MM.1S (cell line): Measurements from ENCODE around the gene AATK.
"Not testable (repeated sequence)": the region's sequence is repeated elsewhere in the genome, so short reads cannot be mapped to it uniquely, and the experiment has no call there.

ENCODE experiments used
- DNase-seq: peaks from one replicate; pipeline ENCODE4 v3.0.0-alpha.2; 2015
- H2AFZ ChIP-seq: fragments of 300-600 bp; sonication (generic); 2 replicates; pipeline ENCODE4 v1.6.0; 2016; ENCODE audit warnings: antibody characterized with exemption, low read length
- H3F3A ChIP-seq: fragments of 300-600 bp; sonication (generic); 2 replicates; pipeline ENCODE4 v1.6.1; 2016; ENCODE audit warnings: mild to moderate bottlenecking, antibody characterized with exemption, low read length, moderate library complexity, mixed read lengths; ENCODE audit not compliant: insufficient read depth
- H3K27ac ChIP-seq: fragments of 300-600 bp; sonication (generic); 2 replicates; pipeline ENCODE4 v1.5.1; 2016; ENCODE audit warnings: mild to moderate bottlenecking, low read length
- H3K27me3 ChIP-seq: fragments of 300-600 bp; sonication (generic); replicated peaks from 2 replicates; pipeline ENCODE4 v1.6.0; 2016; ENCODE audit warnings: low read length; ENCODE audit not compliant: insufficient read depth
- H3K36me3 ChIP-seq: fragments of 300-600 bp; sonication (generic); replicated peaks from 2 replicates; pipeline ENCODE4 v1.6.1; 2016; ENCODE audit warnings: mild to moderate bottlenecking, low read length, mixed read lengths; ENCODE audit not compliant: insufficient read depth
- H3K4me1 ChIP-seq: fragments of 300-600 bp; sonication (generic); 2 replicates; pipeline ENCODE4 v1.6.1; 2016; ENCODE audit warnings: low read length, mixed read lengths
- H3K4me2 ChIP-seq: fragments of 300-600 bp; sonication (generic); 2 replicates; pipeline ENCODE4 v1.6.0; 2016; ENCODE audit warnings: low read depth, low read length
- H3K4me3 ChIP-seq: fragments of 300-600 bp; sonication (generic); 2 replicates; pipeline ENCODE4 v1.5.1; 2016; ENCODE audit warnings: low read length, mixed read lengths
- H3K79me2 ChIP-seq: fragments of 300-600 bp; sonication (generic); 2 replicates; pipeline ENCODE4 v1.6.1; 2016; ENCODE audit warnings: mixed run types, low read length, mixed read lengths
- H3K9ac ChIP-seq: fragments of 300-600 bp; sonication (generic); 2 replicates; pipeline ENCODE4 v1.6.1; 2016; ENCODE audit warnings: low read length, mixed read lengths
- H3K9me2 ChIP-seq: fragments of 300-600 bp; sonication (generic); replicated peaks from 2 replicates; pipeline ENCODE4 v1.6.1; 2016; ENCODE audit warnings: mild to moderate bottlenecking, low read length, mixed read lengths; ENCODE audit not compliant: insufficient read depth
- H3K9me3 ChIP-seq: fragments of 300-600 bp; sonication (generic); replicated peaks from 2 replicates; pipeline ENCODE4 v1.6.1; 2016; ENCODE audit warnings: mild to moderate bottlenecking, low read length, mixed read lengths; ENCODE audit not compliant: insufficient read depth
- H4K20me1 ChIP-seq: fragments of 300-600 bp; sonication (generic); 2 replicates; pipeline ENCODE4 v1.6.1; 2016; ENCODE audit warnings: mild to moderate bottlenecking, low read length, moderate library complexity, mixed read lengths; ENCODE audit not compliant: insufficient read depth
- CTCF ChIP-seq: fragments of 300-600 bp; sonication (generic); IDR thresholded peaks from 2 replicates; pipeline ENCODE4 v1.5.1; 2016; ENCODE audit warnings: antibody characterized with exemption, low read length, mixed read lengths
- EZH2 ChIP-seq: fragments of 300-600 bp; sonication (generic); optimal IDR thresholded peaks from 2 replicates; pipeline ENCODE3; 2017; ENCODE audit warnings: low read depth, mild to moderate bottlenecking, antibody characterized with exemption, low read length, mixed read lengths
- EZH2phosphoT487 ChIP-seq: fragments of 300-600 bp; sonication (generic); IDR thresholded peaks from 2 replicates; pipeline ENCODE4 v1.6.1; 2018; ENCODE audit warnings: antibody characterized with exemption, low read length

Gene AATK

GRCh38 chr17:81157848-81158687 lies 8.0 kb downstream of the AATK start:
- no peaks in the 10 kb centered on the region for H3K9me2 ChIP-seq
- H3K79me2 ChIP-seq, result no peaks in the 10 kb centered on the region
- H4K20me1 ChIP-seq, result no peaks in the 10 kb centered on the region
- no peak overlapping the region for H2AFZ ChIP-seq
- no peak overlapping the region for H3K4me3 ChIP-seq
- peaks cover 95% of the 10 kb centered on the region for H3K27me3 ChIP-seq
- no peak overlapping the region for H3K9ac ChIP-seq
- H3K27ac ChIP-seq, result no peak overlapping the region
- H3K9me3 ChIP-seq, result no peaks in the 10 kb centered on the region
- no peak for DNase-seq
- no peaks in the 10 kb centered on the region for H3K4me1 ChIP-seq
- TF ChIP-seq EZH2phosphoT487 (no peak), EZH2 (no peak), CTCF (no peak)
- H3K36me3 ChIP-seq, result no peaks in the 10 kb centered on the region
- no peak overlapping the region for H3K4me2 ChIP-seq
- no peaks in the 10 kb centered on the region for H3F3A ChIP-seq

DNA sequence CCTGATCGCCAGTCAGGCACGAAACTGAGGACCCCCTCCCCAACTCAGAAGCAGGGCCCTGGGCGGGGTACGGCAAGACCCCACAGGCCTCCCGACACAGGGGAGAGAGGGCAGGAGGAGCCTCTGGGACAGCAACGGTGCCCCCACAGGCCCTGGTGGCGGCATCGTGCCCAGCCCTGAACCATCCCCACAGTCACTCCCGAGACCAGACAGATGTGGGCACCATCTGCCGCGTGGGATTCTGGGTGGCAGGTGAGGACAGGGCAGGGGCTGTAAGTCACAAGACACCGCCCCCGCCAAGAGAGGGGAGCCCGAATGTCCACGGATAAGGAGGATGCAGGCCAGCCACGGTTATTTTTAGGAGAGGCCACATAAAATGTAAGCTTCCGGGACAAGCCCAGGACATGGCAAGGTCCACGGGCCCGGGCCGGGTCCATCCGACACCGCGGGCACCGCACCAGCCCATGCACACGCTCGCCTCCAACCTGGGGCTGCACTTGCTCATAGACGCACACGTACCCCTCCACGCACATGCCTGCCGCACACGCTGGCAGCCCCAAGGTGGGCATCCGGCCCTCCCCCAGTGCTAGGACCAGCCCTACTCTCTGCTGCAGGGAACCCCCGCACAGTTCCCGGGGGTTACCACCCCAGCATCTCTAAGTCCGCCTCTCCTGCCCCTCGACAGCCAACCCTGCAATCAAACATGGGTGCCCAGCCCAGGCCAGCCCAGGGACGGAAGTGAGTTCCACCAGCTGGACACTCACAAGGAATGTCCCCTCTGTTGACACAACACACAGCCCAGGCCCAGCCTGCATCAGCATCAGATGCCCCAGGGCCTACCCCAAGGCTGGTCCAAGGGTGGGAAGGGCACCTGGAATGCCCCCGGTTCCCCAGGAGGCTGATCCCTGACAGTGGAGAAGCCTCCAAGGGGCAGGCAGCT lies 8.9 kb downstream of the AATK start:
- DNase-seq, result no peak
- no peaks in the 10 kb centered on the region for H3K79me2 ChIP-seq
- no peaks in the 10 kb centered on the region for H3K9me3 ChIP-seq
- H3K4me2 ChIP-seq, result no peak overlapping the region
- H3K36me3 ChIP-seq, result no peaks in the 10 kb centered on the region
- no peaks in the 10 kb centered on the region for H3K9me2 ChIP-seq
- H4K20me1 ChIP-seq, result no peaks in the 10 kb centered on the region
- H3K27me3 ChIP-seq, result peaks cover 95% of the 10 kb centered on the region
- H3F3A ChIP-seq, result peaks cover 3% of the 10 kb centered on the region; the same call in 1 of the 2 replicates
- no peak overlapping the region for H3K27ac ChIP-seq
- H3K9ac ChIP-seq, result no peak overlapping the region
- H3K4me3 ChIP-seq, result no peak overlapping the region
- H3K4me1 ChIP-seq, result no peaks in the 10 kb centered on the region
- no peak for TF ChIP-seq EZH2phosphoT487
- TF ChIP-seq CTCF, result no peak
- no peak for TF ChIP-seq EZH2
- no peak overlapping the region for H2AFZ ChIP-seq

DNA sequence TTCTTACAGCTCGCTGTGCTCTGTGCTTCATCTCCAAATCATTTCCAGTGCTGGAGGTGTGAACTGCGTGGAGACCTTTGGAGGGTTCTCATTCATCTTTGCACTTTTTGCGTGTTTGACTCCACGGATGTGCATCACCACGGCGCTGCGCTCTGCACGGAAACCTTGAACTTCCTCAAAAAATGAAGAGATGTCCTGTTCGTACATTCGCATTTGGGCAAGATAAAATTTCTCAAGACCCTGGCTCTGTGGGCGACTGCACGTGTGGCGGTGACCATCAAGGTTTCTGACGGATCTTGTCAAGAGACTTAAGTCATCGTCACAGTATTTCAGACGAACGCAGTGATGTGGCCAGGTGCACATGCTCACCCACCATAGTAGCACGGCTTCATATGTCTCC lies 11.1 kb downstream of the AATK start:
- Histone ChIP-seq H4K20me1 (no peaks in the 10 kb centered on the region), H2AFZ (no peak overlapping the region), H3K4me1 (no peaks in the 10 kb centered on the region), H3K27me3 (peaks cover 94% of the 10 kb centered on the region), H3K79me2 (no peaks in the 10 kb centered on the region), H3K4me3 (no peak overlapping the region), H3K9ac (no peak overlapping the region), H3K4me2 (no peak overlapping the region), H3K36me3 (no peaks in the 10 kb centered on the region), H3K27ac (no peak overlapping the region), H3K9me3 (no peaks in the 10 kb centered on the region), H3K9me2 (no peaks in the 10 kb centered on the region), H3F3A (peaks cover 4% of the 10 kb centered on the region; the same call in 1 of the 2 replicates)
- DNase-seq, result no peak
- TF ChIP-seq EZH2phosphoT487, result no peak
- TF ChIP-seq EZH2, result no peak
- TF ChIP-seq CTCF, result no peak

DNA sequence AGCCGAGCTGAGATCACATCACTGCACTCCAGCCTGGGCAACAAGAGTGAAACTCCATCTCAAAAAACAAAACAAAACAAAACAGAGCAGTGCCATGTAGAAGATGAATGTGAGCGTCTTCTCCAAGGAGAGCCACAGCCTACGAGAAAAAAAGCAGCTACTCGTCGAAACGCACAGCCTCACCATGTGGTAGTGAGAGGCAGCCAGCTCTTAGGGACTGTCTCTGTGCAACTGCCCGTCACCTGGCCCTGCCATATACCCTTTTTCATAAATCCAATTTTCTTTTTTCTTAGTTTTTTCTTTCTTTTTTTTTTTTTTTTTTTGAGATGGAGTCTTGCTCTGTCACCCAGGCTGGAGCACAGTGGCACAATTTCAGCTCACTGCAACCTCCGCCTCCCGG lies 12.0 kb downstream of the AATK start:
- not testable (repeated sequence) for H3K27ac ChIP-seq, H3K4me2 ChIP-seq, H3K36me3 ChIP-seq, H2AFZ ChIP-seq, DNase-seq, H3K9me2 ChIP-seq, H3K79me2 ChIP-seq, H3K4me1 ChIP-seq, H3K9ac ChIP-seq, H3K4me3 ChIP-seq, H3K9me3 ChIP-seq, H3F3A ChIP-seq, H4K20me1 ChIP-seq
- H3K27me3 ChIP-seq, result peaks cover 94% of the 10 kb centered on the region
